HUES64 (cell line): Measurements from ENCODE around the gene ADISSP.

Experiments used
- H3K27ac ChIP-seq: 2 replicates; pipeline ENCODE4 v1.7.0; 2013; ENCODE audit warnings: low read depth, low read length, inconsistent platforms
- H3K27me3 ChIP-seq: 2 replicates; pipeline ENCODE4 v1.6.1; 2013; ENCODE audit warnings: mild to moderate bottlenecking, low read length; ENCODE audit not compliant: insufficient read depth
- H3K36me3 ChIP-seq: 2 replicates; pipeline ENCODE4 v1.6.1; 2013; ENCODE audit warnings: mild to moderate bottlenecking, low read length; ENCODE audit not compliant: insufficient read depth
- H3K4me1 ChIP-seq: 2 replicates; pipeline ENCODE4 v1.6.1; 2013; ENCODE audit warnings: mild to moderate bottlenecking, low read length, moderate library complexity; ENCODE audit not compliant: insufficient read depth
- H3K4me3 ChIP-seq: 2 replicates; pipeline ENCODE4 v1.5.1; 2013; ENCODE audit warnings: mild to moderate bottlenecking, low read length, moderate library complexity
- H3K9ac ChIP-seq: 2 replicates; pipeline ENCODE4 v1.6.1; 2013; ENCODE audit warnings: mild to moderate bottlenecking, low read depth, low read length
- H3K9me3 ChIP-seq: 2 replicates; pipeline ENCODE4 v1.6.1; 2013; ENCODE audit warnings: low read depth, low read length; ENCODE audit not compliant: insufficient read depth
- WGBS: fragments of 150-250, 120-280 bp; methylation state at CpG from one replicate; pipeline ENCODE4 v1.1.7; 2013; ENCODE audit warnings: missing lambda C conversion rate; 5-methylcytosine and 5-hydroxymethylcytosine counted together

Gene ADISSP

GRCh38 chr20:3707508-3707899 lies 60.0 kb downstream of the ADISSP start:
- H3K4me1 ChIP-seq = no peaks in the 10 kb centered on the region
- no peak overlapping the region for H3K9ac ChIP-seq
- no peaks in the 10 kb centered on the region for H3K36me3 ChIP-seq
- H3K27me3 ChIP-seq = no peaks in the 10 kb centered on the region
- H3K27ac ChIP-seq = no peak overlapping the region
- 88% methylated on average over 3 of the region's 3 CpGs for WGBS
- no peak overlapping the region for H3K4me3 ChIP-seq
- no peaks in the 10 kb centered on the region for H3K9me3 ChIP-seq

DNA sequence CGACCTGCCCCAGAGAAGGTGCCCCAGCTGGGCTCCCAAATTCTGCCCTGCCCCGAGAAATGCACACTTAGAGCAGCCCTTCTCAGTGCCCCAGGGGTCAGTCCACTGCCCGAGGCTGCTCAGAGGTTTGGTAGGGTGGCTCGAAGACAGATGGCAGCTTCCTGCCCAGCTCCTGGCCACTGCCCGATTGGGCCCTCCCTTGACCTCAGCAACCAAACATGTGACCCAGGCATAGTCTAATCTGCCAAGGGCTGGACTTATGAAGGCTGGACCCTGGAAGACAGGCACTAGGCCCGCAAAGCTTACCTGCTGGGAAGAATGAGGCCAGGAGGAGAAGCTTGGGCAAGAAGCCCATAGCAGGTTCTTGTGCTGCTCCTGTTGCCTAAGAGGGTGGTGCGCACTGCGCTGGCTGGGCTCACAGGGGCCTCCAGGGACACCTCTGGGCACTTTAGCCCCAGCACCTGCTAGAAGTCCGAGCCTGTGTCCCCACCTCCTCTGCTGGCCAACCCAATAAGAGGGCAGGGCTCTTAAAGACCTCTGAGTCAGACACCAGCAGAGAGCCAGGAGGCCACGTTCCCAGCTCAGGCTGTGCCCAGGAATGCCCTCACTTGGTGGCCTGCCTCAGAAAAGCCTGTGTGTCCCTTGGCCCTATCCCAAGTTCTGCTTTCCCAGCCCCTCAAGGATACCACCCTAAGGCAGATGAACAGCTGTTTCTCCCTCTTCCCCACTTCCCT lies 60.6 kb downstream of the ADISSP start:
- no peak overlapping the region for H3K27ac ChIP-seq
- WGBS = 83% methylated on average over 10 of the region's 10 CpGs
- no peaks in the 10 kb centered on the region for H3K9me3 ChIP-seq
- H3K9ac ChIP-seq = no peak overlapping the region; the same call in 1 of the 2 replicates
- H3K4me3 ChIP-seq = no peak overlapping the region
- H3K4me1 ChIP-seq = no peaks in the 10 kb centered on the region
- no peaks in the 10 kb centered on the region for H3K36me3 ChIP-seq
- H3K27me3 ChIP-seq = no peaks in the 10 kb centered on the region

DNA sequence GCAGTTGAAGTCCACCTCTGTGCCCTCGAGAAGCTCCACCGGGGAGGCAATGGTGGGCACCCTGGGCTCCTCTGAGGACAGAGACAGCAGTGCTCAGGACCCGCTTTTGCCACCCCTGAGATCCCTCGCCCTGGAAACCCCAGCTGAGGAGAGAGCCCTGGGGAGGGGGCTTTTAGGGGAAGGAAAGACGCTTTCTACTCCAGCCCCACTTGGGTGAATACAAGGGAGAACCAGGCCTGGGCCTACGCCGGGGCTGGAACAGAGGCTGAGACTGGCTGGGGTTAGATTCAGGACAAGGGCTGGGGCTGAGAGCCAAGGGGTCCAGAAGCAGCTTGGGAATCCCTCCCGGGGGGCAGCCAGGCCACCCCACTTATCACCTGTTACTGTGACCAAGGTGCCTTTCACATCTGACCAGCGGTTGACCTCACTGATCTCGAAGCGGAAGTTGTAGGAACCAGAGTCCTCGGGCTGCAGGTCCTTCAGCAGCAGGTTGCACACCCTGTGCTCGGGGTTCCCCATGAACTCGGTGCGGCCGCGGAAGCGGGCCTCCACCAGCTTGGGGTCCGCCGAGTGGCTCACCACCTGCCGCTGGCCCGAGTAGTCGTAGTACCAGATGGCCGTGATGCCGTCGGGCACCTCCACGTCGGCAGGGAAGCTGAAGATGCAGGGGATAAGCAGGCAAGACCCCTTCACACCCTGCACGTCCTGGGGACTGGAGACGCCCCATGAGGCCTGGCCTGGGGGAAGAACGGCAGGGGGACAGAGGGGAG lies 61.4 kb downstream of the ADISSP start:
- no peak overlapping the region for H3K27ac ChIP-seq
- no peaks in the 10 kb centered on the region for H3K36me3 ChIP-seq
- no peak overlapping the region for H3K4me3 ChIP-seq
- 94% methylated on average over 31 of the region's 31 CpGs for WGBS
- H3K9ac ChIP-seq = no peak overlapping the region
- H3K27me3 ChIP-seq = no peaks in the 10 kb centered on the region
- no peaks in the 10 kb centered on the region for H3K9me3 ChIP-seq
- no peaks in the 10 kb centered on the region for H3K4me1 ChIP-seq

DNA sequence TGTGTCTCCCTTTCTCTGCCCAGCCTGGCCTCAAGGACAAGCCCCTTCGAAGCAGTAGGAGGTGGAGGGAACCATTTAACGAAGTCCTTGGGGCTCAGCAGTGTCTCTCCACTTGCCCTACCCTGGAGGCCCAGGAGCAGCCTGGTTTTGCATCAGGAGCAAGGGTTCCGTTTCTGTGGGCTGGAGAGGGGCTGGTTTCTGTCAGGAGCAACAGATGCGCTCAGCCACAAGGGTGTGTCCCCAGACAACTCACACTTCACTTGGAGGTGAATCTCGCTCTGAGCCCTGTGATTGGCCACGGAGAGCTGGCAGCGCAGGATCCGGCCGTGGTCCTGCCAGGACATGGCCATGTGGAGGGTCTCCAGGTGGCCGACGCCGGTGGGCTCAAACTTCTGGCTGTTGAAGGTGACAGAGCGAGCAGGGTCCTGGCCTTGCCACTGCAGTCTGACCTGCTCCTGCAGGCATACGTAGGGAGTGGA lies 62.0 kb downstream of the ADISSP start:
- Histone ChIP-seq H3K9me3 (no peaks in the 10 kb centered on the region), H3K27me3 (no peaks in the 10 kb centered on the region), H3K4me3 (no peak overlapping the region), H3K36me3 (no peaks in the 10 kb centered on the region), H3K4me1 (no peaks in the 10 kb centered on the region), H3K9ac (no peak overlapping the region), H3K27ac (no peak overlapping the region)
- 80% methylated on average over 14 of the region's 14 CpGs for WGBS

GRCh38 chr20:3704087-3704486 lies 63.5 kb downstream of the ADISSP start:
- Histone ChIP-seq H3K4me3 (no peak overlapping the region), H3K9ac (no peak overlapping the region), H3K27ac (no peak overlapping the region), H3K9me3 (no peaks in the 10 kb centered on the region), H3K36me3 (no peaks in the 10 kb centered on the region), H3K4me1 (no peaks in the 10 kb centered on the region), H3K27me3 (no peaks in the 10 kb centered on the region)
- 88% methylated on average over 5 of the region's 5 CpGs for WGBS
